HG02870 (cell line): ENCODE measurements around the gene PACSIN1.
"Not testable (repeated sequence)": the region's sequence is repeated elsewhere in the genome, so short reads cannot be mapped to it uniquely, and the experiment has no call there.

ENCODE experiments used
- ATAC-seq: cut with Tn5 transposase; IDR thresholded peaks from one replicate; pipeline ENCODE4 v1.9.1; 2021; ENCODE audit warnings: mild to moderate bottlenecking, moderate library complexity; ENCODE audit not compliant: unreplicated experiment

The PACSIN1 gene

GRCh38 chr6:34484899-34485298 is 19.0 kb downstream of the PACSIN1 start:
- ATAC-seq: no peak

GRCh38 chr6:34485321-34486060 is 19.6 kb downstream of the PACSIN1 start:
- ATAC-seq: no peak

- no peak for ATAC-seq
These were observed 20.3 kb downstream of the PACSIN1 start for GRCh38 chr6:34486106-34486740.

GRCh38 chr6:34486886-34487285 is 21.0 kb downstream of the PACSIN1 start:
- ATAC-seq: not testable (repeated sequence)

GRCh38 chr6:34487536-34487935 is 21.7 kb downstream of the PACSIN1 start:
- ATAC-seq: no peak

- ATAC-seq: no peak
These were observed 23.4 kb downstream of the PACSIN1 start for GRCh38 chr6:34489207-34489805.

GRCh38 chr6:34490390-34491090 is 24.7 kb downstream of the PACSIN1 start:
- no peak for ATAC-seq

- no peak for ATAC-seq
These were observed 25.2 kb downstream of the PACSIN1 start for GRCh38 chr6:34491091-34491430.

GRCh38 chr6:34493344-34493743 is 27.5 kb downstream of the PACSIN1 start:
- ATAC-seq: no peak

GRCh38 chr6:34494973-34495372 is 29.1 kb downstream of the PACSIN1 start:
- ATAC-seq: no peak

- no peak for ATAC-seq
These were observed 30.3 kb downstream of the PACSIN1 start for GRCh38 chr6:34496103-34496685.

- no peak for ATAC-seq
These were observed 31.5 kb downstream of the PACSIN1 start for GRCh38 chr6:34497411-34497810.

GRCh38 chr6:34506718-34507117 is 40.8 kb downstream of the PACSIN1 start:
- ATAC-seq: no peak

GRCh38 chr6:34508425-34508824 is 42.5 kb downstream of the PACSIN1 start:
- no peak for ATAC-seq

GRCh38 chr6:34509782-34510181 is 43.9 kb downstream of the PACSIN1 start:
- no peak for ATAC-seq

- no peak for ATAC-seq
These were observed 44.4 kb downstream of the PACSIN1 start for GRCh38 chr6:34510299-34510698.

GRCh38 chr6:34511214-34511914 is 45.5 kb downstream of the PACSIN1 start:
- no peak for ATAC-seq

GRCh38 chr6:34511915-34512737 is 46.2 kb downstream of the PACSIN1 start:
- ATAC-seq: no peak

GRCh38 chr6:34512738-34513115 is 46.9 kb downstream of the PACSIN1 start:
- ATAC-seq: no peak

GRCh38 chr6:34513646-34514045 is 47.8 kb downstream of the PACSIN1 start:
- ATAC-seq: no peak
